ENCODE measurements around the gene GDPGP1.

The GDPGP1 gene

GRCh38 chr15:90200534-90201129, 33.4 kb upstream of the GDPGP1 start:
- Histone ChIP-seq H3K23ac (ENCODE audit: low read depth, low read length, poor library complexity) (peak overlapping the region; percentile 52), H3K4me2 (ENCODE audit: insufficient read depth, low read length, poor library complexity, severe bottlenecking) (peak overlapping the region; percentile 95), H3K36me3 (replicated peaks in 1 of 2; ENCODE audit: control insufficient read depth in 2 of 2, insufficient read depth in 2 of 2, low read length in 2 of 2) (peaks cover 0 to 14% of the 10 kb centered on the region in 2 donors), H2BK120ac (ENCODE audit: low read depth, low read length) (no peak overlapping the region), H4K91ac (ENCODE audit: low read depth, low read length, poor library complexity) (no peak overlapping the region), H3K27me3 (ENCODE audit: control insufficient read depth in 3 of 3, insufficient read depth in 3 of 3, low read depth in 1 of 3, low read length in 3 of 3) (no peaks in the 10 kb centered on the region), H3K9me3 (replicated peaks in 1 of 2; ENCODE audit: control insufficient read depth in 2 of 2, insufficient read depth in 1 of 2, low read depth in 1 of 2, low read length in 2 of 2) (no peaks in the 10 kb centered on the region), H3K14ac (ENCODE audit: low read length) (no peak overlapping the region), H2AK5ac (ENCODE audit: low read depth, low read length) (no peak overlapping the region), H2AFZ (ENCODE audit: low read length) (peak overlapping the region; percentile 92), H2BK12ac (ENCODE audit: low read length) (no peak overlapping the region), H2BK5ac (ENCODE audit: low read length) (no peak overlapping the region), H3K4ac (ENCODE audit: low read length) (peak overlapping the region; percentile 18), H3K4me3 (ENCODE audit: low read length in 2 of 2) (peak overlapping the region; percentile 90 to 99), H3K79me1 (ENCODE audit: low read depth, low read length) (peaks cover 7% of the 10 kb centered on the region), H3K4me1 (ENCODE audit: control insufficient read depth in 2 of 2, insufficient read depth in 1 of 2, low read depth in 1 of 2, low read length in 2 of 2) (peaks cover 11% of the 10 kb centered on the region in 2 donors), H2BK15ac (ENCODE audit: low read length) (peak overlapping the region; percentile 20), H4K8ac (ENCODE audit: low read depth, low read length) (no peak overlapping the region), H3K27ac (replicated peaks; ENCODE audit: low read length) (peak overlapping the region; percentile 57), H3K9ac (ENCODE audit: low read depth, low read length, poor library complexity) (peak overlapping the region; percentile 80), H3K18ac (ENCODE audit: low read length) (peak overlapping the region; percentile 94)
- WGBS, 2 donors (ENCODE audit: extremely low coverage in 2 of 2, insufficient read length in 2 of 2, insufficient replicate concordance in 1 of 2): no CpG with 5 or more reads among the region's 24 CpGs
- no peak for DNase-seq (ENCODE audit: low spot score)

DNA sequence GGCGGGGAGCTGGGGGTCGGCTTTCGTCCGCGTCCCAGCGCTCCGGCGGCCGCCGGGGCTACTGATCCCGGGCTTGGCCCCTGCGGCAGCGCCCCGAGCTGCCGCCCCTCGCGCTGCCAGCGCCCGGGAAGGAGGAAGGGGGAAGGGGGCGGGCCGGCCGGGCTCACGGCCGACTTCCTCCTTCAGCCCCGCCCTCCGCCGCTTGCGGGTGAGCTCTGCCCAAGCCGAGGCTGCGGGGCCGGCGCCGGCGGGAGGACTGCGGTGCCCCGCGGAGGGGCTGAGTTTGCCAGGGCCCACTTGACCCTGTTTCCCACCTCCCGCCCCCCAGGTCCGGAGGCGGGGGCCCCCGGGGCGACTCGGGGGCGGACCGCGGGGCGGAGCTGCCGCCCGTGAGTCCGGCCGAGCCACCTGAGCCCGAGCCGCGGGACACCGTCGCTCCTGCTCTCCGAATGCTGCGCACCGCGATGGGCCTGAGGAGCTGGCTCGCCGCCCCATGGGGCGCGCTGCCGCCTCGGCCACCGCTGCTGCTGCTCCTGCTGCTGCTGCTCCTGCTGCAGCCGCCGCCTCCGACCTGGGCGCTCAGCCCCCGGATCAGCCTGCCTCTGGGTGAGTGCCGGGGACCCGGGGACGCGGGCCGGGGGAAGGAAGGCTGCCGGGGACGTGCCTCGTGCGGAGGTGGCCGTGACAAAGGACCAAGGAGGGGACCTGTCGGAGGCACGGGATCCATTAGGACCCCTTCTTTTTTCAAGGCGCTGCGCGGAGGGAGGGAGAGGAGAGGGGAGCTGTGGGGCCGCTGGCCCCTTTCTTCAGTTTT, 32.7 kb upstream of the GDPGP1 start, which contains the start of gene SEMA4B:
Gene SEMA4B, plus strand, starts transcription at position 201 of the 814 bp plus-strand sequence. Its CDS starts 249 bp downstream, at position 450.
- no peaks in the 10 kb centered on the region for H3K9me3 ChIP-seq (replicated peaks in 1 of 2; ENCODE audit: control insufficient read depth in 2 of 2, insufficient read depth in 1 of 2, low read depth in 1 of 2, low read length in 2 of 2)
- peak within 1 kb of the TSS; percentile 95 for H3K4me2 ChIP-seq (ENCODE audit: insufficient read depth, low read length, poor library complexity, severe bottlenecking)
- H2BK15ac ChIP-seq (ENCODE audit: low read length): peak within 1 kb of the TSS; percentile 20
- no peak within 1 kb of the TSS for H2BK120ac ChIP-seq (ENCODE audit: low read depth, low read length)
- no peak within 1 kb of the TSS for H2BK12ac ChIP-seq (ENCODE audit: low read length)
- WGBS, 2 donors (ENCODE audit: extremely low coverage in 2 of 2, insufficient read length in 2 of 2, insufficient replicate concordance in 1 of 2): no CpG with 5 or more reads among the region's 88 CpGs
- H3K9ac ChIP-seq (ENCODE audit: low read depth, low read length, poor library complexity): peak within 1 kb of the TSS; percentile 98
- peak; percentile 85 for DNase-seq (ENCODE audit: low spot score)
- H3K4me1 ChIP-seq (ENCODE audit: control insufficient read depth in 2 of 2, insufficient read depth in 1 of 2, low read depth in 1 of 2, low read length in 2 of 2): peaks cover 11% of the 10 kb centered on the region in 2 donors
- H3K27me3 ChIP-seq (ENCODE audit: control insufficient read depth in 3 of 3, insufficient read depth in 3 of 3, low read depth in 1 of 3, low read length in 3 of 3): no peaks in the 10 kb centered on the region
- peak within 1 kb of the TSS; percentile 90 to 99 for H3K4me3 ChIP-seq (ENCODE audit: low read length in 2 of 2)
- H3K36me3 ChIP-seq (replicated peaks in 1 of 2; ENCODE audit: control insufficient read depth in 2 of 2, insufficient read depth in 2 of 2, low read length in 2 of 2): peaks cover 0 to 19% of the 10 kb centered on the region in 2 donors
- H3K79me1 ChIP-seq (ENCODE audit: low read depth, low read length): peaks cover 7% of the 10 kb centered on the region
- peak within 1 kb of the TSS; percentile 95 for H3K14ac ChIP-seq (ENCODE audit: low read length)
- peak within 1 kb of the TSS; percentile 97 for H3K18ac ChIP-seq (ENCODE audit: low read length)
- peak within 1 kb of the TSS; percentile 58 for H3K27ac ChIP-seq (replicated peaks; ENCODE audit: low read length)
- no peak within 1 kb of the TSS for H4K91ac ChIP-seq (ENCODE audit: low read depth, low read length, poor library complexity)
- H4K8ac ChIP-seq (ENCODE audit: low read depth, low read length): no peak within 1 kb of the TSS
- H2AK5ac ChIP-seq (ENCODE audit: low read depth, low read length): peak within 1 kb of the TSS; percentile 40
- peak within 1 kb of the TSS; percentile 92 for H2AFZ ChIP-seq (ENCODE audit: low read length)
- H3K4ac ChIP-seq (ENCODE audit: low read length): peak within 1 kb of the TSS; percentile 42
- peak within 1 kb of the TSS; percentile 83 for H2BK5ac ChIP-seq (ENCODE audit: low read length)
- H3K23ac ChIP-seq (ENCODE audit: low read depth, low read length, poor library complexity): peak within 1 kb of the TSS; percentile 96

DNA sequence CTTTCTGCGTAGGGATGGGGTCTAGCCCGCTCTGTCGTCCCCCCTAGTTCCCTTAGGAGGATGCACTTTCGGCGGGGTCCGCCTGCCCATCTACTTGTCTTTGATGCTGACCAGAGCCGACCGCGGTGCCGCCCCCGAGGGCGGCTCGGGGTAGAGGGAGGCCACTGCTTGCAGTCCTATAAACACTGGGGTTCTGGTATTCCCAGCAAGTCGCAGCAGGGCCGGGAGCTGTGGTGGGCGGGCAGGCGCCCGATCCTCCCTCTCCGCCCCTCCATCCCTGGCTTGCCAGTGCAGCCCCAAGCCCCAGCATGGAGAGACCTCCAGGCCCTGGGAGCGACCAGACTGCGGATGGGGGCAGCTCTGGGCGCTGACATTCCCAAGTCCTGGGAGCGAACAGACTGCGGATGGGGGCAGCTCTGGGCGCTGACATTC, 32.0 kb upstream of the GDPGP1 start:
- Histone ChIP-seq H4K8ac (ENCODE audit: low read depth, low read length) (no peak overlapping the region), H4K91ac (ENCODE audit: low read depth, low read length, poor library complexity) (no peak overlapping the region), H3K79me1 (ENCODE audit: low read depth, low read length) (peaks cover 7% of the 10 kb centered on the region), H3K18ac (ENCODE audit: low read length) (peak overlapping the region; percentile 97), H3K27me3 (ENCODE audit: control insufficient read depth in 3 of 3, insufficient read depth in 3 of 3, low read depth in 1 of 3, low read length in 3 of 3) (no peaks in the 10 kb centered on the region), H3K27ac (replicated peaks; ENCODE audit: low read length) (no peak overlapping the region), H3K4ac (ENCODE audit: low read length) (no peak overlapping the region), H3K23ac (ENCODE audit: low read depth, low read length, poor library complexity) (no peak overlapping the region), H2AK5ac (ENCODE audit: low read depth, low read length) (no peak overlapping the region), H2BK15ac (ENCODE audit: low read length) (no peak overlapping the region), H3K4me3 (ENCODE audit: low read length in 2 of 2) (peak overlapping the region; percentile 90 to 99), H2BK12ac (ENCODE audit: low read length) (no peak overlapping the region), H3K4me2 (ENCODE audit: insufficient read depth, low read length, poor library complexity, severe bottlenecking) (peak overlapping the region; percentile 95), H3K14ac (ENCODE audit: low read length) (no peak overlapping the region), H2BK120ac (ENCODE audit: low read depth, low read length) (no peak overlapping the region), H2BK5ac (ENCODE audit: low read length) (peak overlapping the region; percentile 83), H3K9me3 (replicated peaks in 1 of 2; ENCODE audit: control insufficient read depth in 2 of 2, insufficient read depth in 1 of 2, low read depth in 1 of 2, low read length in 2 of 2) (no peaks in the 10 kb centered on the region), H3K36me3 (replicated peaks in 1 of 2; ENCODE audit: control insufficient read depth in 2 of 2, insufficient read depth in 2 of 2, low read length in 2 of 2) (peaks cover 0 to 26% of the 10 kb centered on the region in 2 donors), H3K4me1 (ENCODE audit: control insufficient read depth in 2 of 2, insufficient read depth in 1 of 2, low read depth in 1 of 2, low read length in 2 of 2) (peaks cover 11% of the 10 kb centered on the region in 2 donors), H2AFZ (ENCODE audit: low read length) (peak overlapping the region; percentile 92), H3K9ac (ENCODE audit: low read depth, low read length, poor library complexity) (peak overlapping the region; percentile 98)
- peak; percentile 31 for DNase-seq (ENCODE audit: low spot score)
- WGBS, 2 donors (ENCODE audit: extremely low coverage in 2 of 2, insufficient read length in 2 of 2, insufficient replicate concordance in 1 of 2): no CpG with 5 or more reads among the region's 25 CpGs

GRCh38 chr15:90202929-90203328, 31.1 kb upstream of the GDPGP1 start:
- Histone ChIP-seq H3K14ac (ENCODE audit: low read length) (no peak overlapping the region), H2BK12ac (ENCODE audit: low read length) (no peak overlapping the region), H3K18ac (ENCODE audit: low read length) (no peak overlapping the region), H3K27ac (replicated peaks; ENCODE audit: low read length) (no peak overlapping the region), H3K4me3 (ENCODE audit: low read length in 2 of 2) (peak overlapping the region; percentile 56 to 90), H3K23ac (ENCODE audit: low read depth, low read length, poor library complexity) (no peak overlapping the region), H4K8ac (ENCODE audit: low read depth, low read length) (no peak overlapping the region), H3K27me3 (ENCODE audit: control insufficient read depth in 3 of 3, insufficient read depth in 3 of 3, low read depth in 1 of 3, low read length in 3 of 3) (no peaks in the 10 kb centered on the region), H4K91ac (ENCODE audit: low read depth, low read length, poor library complexity) (no peak overlapping the region), H2AFZ (ENCODE audit: low read length) (no peak overlapping the region), H3K4me2 (ENCODE audit: insufficient read depth, low read length, poor library complexity, severe bottlenecking) (no peak overlapping the region), H2AK5ac (ENCODE audit: low read depth, low read length) (no peak overlapping the region), H3K4ac (ENCODE audit: low read length) (no peak overlapping the region), H3K79me1 (ENCODE audit: low read depth, low read length) (peaks cover 7% of the 10 kb centered on the region), H2BK120ac (ENCODE audit: low read depth, low read length) (no peak overlapping the region), H3K36me3 (replicated peaks in 1 of 2; ENCODE audit: control insufficient read depth in 2 of 2, insufficient read depth in 2 of 2, low read length in 2 of 2) (peaks cover 0 to 33% of the 10 kb centered on the region in 2 donors), H3K9ac (ENCODE audit: low read depth, low read length, poor library complexity) (no peak overlapping the region), H3K4me1 (ENCODE audit: control insufficient read depth in 2 of 2, insufficient read depth in 1 of 2, low read depth in 1 of 2, low read length in 2 of 2) (peaks cover 11% of the 10 kb centered on the region in 2 donors), H3K9me3 (replicated peaks in 1 of 2; ENCODE audit: control insufficient read depth in 2 of 2, insufficient read depth in 1 of 2, low read depth in 1 of 2, low read length in 2 of 2) (no peaks in the 10 kb centered on the region), H2BK5ac (ENCODE audit: low read length) (no peak overlapping the region), H2BK15ac (ENCODE audit: low read length) (no peak overlapping the region)
- DNase-seq (ENCODE audit: low spot score): no peak
- WGBS, 2 donors (ENCODE audit: extremely low coverage in 2 of 2, insufficient read length in 2 of 2, insufficient replicate concordance in 1 of 2): no CpG with 5 or more reads among the region's 4 CpGs

Data from neuronal stem cell (in vitro differentiated cells).